Measurements from ENCODE around the gene TXNDC17.
"Not testable (repeated sequence)": the region's sequence is repeated elsewhere in the genome, so short reads cannot be mapped to it uniquely, and the experiment has no call there.

TXNDC17 gene

DNA sequence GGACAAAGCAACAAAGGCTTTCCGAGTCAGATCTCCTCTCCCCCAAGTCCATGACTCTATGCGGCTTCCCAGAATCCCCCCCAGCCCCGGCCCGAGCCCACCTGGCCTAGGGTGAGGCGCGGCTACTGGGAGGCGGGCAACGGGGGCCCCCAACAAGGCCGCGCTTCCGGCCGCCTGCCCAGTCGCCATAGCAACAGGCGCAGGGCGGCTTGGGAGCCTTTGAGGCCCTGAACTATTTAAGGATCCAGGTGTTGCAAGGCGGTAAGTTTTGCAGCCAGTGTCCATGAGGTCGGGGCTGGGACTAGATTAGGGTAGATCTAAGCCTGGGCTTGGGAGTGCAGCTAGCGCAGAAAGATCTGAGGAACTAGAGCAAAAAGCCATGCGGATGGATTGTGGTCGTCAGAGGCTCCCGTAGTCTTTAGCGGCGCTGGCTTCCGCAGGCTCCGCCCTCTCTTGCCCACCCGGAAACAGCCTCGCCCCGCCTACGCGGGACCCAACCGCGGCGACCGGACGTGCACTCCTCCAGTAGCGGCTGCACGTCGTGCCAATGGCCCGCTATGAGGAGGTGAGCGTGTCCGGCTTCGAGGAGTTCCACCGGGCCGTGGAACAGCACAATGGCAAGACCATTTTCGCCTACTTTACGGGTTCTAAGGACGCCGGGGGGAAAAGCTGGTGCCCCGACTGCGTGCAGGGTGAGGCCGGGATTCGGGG is at the start of gene TXNDC17, which contains the start of gene KIAA0753:
Gene TXNDC17, plus strand, starts transcription at position 525 of the 711 bp plus-strand sequence. Its CDS starts 23 bp downstream, at position 548.
Gene KIAA0753, minus strand, starts transcription at position 176 of the 711 bp plus-strand sequence. CDS start 5,608 bp downstream, outside the sequence.
- DNase-seq, result peak; percentile 81 to 84

DNA sequence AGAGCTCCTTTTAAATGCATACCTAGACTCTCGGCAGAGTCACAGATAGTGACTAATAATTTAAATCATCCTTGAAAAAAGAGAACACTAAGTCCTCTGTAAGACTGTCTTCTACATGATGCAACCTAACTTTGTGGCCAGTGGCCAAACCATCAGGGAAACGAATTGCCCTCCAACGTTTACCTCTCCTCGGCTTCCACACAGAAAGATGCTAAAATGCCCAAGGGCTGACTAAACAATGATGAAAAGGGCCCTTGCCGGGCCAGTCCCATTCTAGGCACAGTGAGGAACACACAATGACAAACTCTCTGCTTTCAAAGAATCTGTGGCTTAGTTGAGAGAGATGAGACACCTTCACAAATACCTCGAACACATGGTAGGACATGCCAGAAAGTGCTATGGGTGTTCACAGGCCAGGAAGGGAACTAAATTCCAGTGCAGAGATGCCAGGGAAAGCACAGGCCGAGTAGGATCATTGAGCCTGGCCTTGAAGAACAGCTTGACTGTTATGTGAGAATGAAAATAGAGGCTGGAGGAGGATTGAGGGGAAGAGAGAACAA is 49.2 kb upstream of the TXNDC17 start:
- no peak for DNase-seq

DNA sequence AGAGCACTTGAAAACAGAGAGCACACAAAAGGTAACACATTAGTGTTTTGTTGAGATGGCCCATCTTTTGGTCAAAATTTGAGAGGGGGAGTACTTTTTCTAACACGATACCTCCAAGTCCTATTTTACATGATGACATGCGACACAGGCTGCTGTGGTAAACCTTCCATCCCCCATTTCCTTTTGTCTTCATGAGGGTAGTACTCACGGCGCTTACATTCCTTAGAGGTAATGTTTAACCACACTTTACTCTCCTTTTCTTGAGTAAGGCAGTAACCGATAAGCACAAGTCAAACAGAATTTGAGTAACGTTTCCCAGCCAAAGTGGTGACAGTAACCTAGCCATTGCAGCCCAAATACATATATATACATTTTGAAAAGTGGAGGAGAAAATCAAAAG is 48.7 kb upstream of the TXNDC17 start:
- no peak for DNase-seq

DNA sequence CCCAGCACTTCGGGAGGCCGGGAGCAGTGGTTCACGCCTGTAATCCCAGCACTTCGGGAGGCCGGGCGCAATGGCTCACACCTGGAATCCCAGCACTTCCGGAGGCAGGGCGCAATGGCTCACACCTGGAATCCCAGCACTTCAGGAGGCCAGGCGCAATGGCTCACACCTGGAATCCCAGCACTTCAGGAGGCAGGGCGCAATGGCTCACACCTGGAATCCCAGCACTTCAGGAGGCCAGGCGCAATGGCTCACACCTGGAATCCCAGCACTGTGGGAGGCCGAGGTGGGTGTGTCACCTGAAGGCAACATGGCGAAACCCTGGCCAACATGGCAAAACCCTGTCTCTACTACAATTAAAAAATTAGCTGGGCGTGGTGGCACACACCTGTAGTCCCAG is 47.5 kb upstream of the TXNDC17 start:
- DNase-seq, result not testable (repeated sequence)

DNA sequence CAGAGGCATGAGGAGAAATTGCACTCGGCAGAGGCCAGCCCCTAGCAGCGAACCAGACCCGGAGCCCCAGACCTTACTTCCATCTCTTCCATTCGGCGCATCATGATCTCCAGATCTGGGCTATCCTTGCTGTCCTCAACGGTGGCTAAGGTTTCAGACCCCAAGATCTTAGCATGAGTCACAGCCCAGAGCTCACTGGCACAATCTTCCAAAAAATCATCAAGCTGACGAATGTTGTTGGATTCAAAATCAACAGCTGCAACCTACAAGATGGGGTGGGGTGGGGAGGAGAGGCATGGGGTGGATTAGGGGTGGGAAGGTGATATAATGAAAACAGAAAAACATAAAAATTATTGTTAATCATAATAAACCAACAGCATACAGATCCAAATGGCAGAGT is 44.8 kb upstream of the TXNDC17 start:
- no peak for DNase-seq

DNA sequence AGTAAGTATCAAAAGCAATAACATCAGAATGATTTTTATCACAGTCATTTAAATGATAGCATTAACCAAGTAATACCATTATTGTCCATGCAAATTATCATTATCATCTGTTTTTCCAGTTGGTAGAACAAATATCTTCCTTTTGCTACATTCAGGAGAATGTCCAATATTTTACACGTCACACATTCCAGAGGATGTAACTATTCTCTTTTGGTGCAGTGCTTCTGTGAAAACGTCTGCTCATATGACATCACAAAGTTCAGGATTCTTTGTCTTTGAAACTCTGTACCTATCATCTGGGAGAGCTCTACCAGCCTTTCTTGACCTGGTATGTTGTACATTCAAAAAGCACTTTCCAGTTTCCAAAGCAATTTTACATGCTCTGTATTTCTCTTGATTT is 44.3 kb upstream of the TXNDC17 start:
- no peak for DNase-seq

DNA sequence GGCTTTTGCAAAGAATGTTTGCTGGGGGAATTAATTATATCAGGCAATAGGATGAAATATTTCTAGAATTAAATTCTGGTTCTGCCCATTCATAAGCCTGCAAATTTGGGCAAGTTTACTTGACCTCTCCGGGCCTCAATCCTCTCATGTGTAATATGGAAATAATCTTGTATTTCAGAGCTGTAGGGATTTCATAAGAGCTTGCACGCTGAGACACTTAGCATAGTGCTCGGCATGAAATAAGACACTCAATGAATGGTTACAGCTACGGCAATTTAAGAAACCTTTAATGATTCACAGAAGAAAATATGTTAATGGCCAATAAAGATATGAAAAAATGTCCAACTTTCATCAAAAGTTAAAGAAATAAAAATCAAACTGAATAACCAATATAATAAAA is 43.9 kb upstream of the TXNDC17 start:
- DNase-seq, result no peak

DNA sequence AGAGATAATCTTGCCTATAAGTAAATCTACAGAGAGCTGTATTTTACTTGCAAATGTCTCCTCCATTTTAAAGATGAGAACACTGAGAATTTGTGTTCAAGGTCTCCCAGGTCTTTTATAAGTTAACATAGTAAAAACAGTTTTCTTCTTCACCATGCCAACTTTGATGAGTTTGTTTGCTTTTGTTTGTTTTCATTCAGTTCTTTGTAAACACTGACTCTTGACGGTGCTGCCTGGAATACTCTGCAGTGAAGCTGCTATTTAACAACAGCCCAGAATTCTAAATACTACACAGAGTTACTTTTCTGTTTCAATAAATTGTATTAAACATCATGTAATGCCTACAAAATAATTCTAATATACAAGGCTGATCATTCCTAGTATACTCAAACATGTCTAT is 43.1 kb upstream of the TXNDC17 start:
- no peak for DNase-seq

DNA sequence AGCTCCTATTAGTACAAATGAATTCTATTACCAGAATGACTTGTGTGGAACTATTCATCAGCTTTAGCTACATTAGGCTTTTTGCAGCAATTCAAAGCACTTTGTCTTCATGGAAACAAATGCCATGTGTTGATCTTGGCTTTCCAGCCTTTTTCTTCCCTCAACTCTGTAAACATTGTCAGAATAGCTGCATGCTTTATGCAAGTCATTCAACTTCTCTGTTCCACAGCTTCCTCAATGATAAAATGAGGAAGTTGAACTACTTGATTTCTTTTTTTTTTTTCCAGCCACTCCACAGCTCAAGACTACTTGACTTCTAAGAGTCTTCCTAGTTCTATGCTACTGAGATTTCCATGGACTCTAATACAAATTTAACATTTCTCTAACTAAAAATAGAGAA is 41.5 kb upstream of the TXNDC17 start:
- DNase-seq, result peak in 1 of 2 experiments; percentile 12

DNA sequence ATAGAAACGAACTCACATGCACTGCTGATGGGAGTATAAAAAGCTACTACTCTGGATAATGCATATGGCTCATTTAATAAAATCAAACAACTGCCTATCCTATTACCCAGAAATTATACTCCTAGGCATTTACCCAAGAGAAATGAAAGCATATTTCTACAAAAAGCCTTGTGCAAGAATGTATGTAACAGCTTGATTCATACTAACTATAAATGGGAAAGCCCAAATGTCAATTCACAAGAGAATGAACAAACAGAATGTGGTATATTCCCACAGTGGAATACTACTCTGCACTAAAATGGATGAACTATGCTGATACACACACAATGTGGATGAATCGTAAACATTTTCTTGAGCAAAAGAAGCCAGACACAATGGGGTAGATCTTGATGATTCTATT is 38.7 kb upstream of the TXNDC17 start:
- no peak for DNase-seq

DNA sequence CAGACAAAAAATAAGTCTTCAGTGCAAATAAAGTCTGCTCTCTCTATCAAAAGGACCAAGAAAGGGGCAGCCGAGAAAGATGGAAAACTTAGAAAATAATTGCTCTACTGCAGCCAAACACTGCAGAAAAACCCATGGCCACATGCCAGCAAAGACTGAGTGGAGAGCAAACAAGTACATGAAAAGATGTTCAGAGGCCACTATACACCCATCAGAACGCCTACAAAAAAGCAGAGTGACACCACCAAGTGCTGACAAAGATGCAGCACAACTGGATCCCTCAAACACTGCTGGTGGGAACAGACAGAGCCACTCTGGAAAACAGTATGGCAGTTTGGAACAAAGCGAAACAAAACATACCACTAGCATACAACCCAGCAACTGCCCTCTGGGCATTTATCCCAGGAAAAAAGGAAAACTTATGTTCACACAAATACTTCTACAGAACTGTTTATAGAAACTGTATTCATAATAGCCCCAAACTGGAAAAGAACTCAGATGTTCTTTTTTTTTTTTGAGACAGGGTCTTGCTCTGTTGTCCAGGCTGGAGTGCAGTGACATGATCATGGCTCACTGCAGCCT is 37.0 kb upstream of the TXNDC17 start:
- no peak for DNase-seq

DNA sequence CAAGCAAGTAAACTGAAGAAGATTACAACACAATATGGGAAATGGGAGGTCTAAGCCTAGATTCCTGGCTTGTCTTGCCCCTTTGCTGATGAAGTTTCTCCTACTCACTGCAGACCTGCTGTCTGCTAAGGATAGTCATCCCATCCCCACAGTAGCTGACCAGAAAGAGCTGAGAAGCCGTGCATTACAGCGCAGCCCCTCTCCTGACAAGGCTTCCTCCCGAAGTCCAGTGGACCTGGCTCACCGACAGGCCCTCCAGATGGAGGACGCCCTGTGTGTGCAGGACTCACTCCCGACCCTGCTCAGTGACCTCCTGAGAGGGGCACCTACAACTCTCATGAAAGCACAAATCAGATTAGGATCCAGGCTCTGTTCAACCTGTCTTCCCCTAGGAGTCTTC is 35.7 kb upstream of the TXNDC17 start:
- no peak for DNase-seq

DNA sequence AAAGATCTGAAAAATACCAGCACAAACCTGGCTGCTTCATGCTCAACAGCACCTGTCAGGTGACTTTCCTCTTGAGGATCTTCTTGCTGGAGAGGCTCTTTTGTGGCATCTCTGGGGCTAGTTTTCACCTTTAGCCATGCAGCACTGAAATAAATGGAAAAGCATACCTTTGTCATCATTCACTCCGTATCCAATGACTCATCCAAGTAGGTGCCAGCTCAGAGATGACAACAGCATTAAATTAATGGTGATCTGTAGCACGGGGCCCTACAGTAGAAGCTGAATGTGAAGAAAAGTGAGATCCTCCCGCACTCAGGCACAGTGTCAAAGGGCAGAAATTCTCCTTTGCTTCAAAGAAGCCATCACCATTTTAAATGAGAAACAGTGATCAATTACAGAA is 32.5 kb upstream of the TXNDC17 start:
- DNase-seq, result no peak

DNA sequence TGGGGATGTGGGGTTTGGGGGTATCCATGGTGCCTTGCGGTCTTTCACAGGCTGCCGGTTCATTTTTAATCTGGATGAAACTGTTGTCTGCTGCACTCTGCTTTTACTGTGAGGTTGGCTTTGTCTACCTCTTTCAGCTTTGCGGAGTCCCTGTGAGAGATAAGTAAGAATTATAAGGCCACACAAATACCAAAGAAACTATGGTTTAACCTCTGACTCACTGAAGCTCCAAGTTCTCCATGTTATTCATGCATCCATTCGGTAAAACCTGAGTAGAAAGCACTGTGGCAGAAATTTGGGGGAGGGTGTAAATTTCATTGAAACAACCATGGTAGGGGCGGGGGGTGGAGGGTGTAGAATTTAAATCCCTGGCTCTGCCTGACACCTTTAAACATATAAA is 30.8 kb upstream of the TXNDC17 start:
- DNase-seq, result no peak

DNA sequence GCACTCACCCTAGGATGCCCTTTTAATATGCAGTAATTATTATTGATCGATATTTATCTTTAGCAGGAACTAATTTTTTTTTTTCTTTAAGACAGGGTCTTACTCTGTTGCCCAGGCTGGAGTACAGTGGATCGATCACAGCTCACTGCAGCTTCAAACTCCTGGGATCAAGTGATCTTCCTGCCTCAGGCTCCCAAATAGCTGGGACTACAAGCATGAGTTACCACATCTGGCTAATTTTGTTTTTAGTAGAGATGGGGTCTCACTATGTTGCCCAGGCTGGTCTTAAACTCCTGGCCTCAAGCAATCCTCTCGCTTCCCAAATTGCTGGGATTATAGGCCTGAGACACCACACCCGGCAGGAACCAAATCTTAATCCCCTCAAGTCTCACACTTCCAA is 29.6 kb upstream of the TXNDC17 start:
- DNase-seq, result no peak

DNA sequence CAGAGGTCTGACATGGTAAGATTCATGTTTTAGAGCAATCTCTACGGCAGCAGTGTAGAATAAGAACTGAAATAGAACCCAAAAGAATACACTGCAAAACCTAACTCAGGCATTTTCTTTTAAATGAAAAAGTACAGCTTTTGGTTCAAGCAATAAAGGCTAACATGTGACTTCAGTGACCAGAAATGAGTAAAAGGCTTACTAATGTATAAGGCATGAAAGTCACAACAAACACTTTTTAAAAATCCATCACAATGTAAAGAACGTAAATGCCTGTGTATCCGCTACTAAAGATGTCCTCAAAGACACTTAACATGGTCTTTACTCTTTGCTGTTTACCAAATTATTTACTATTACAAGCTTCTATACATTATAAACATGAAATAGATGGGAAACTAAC is 16.9 kb upstream of the TXNDC17 start:
- DNase-seq, result no peak

DNA sequence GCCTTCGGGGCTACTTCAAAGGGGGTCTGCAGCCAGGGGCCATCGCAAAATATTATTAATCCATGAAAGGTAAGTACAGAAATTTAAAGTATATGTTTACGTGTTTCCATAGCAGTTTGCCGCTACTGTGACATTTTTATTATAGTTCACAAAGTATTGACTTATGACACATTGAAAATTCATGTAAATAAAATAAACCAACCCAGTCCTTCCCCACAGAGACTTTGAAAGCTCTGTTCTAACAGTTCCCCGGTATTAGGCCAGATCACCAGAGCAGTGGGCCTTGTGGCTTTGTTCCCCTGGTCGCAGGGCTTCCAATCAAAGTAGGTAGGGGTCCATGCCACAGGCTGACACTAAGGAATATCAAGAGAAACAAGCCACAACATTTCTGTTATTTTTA is 14.2 kb upstream of the TXNDC17 start:
- no peak for DNase-seq

DNA sequence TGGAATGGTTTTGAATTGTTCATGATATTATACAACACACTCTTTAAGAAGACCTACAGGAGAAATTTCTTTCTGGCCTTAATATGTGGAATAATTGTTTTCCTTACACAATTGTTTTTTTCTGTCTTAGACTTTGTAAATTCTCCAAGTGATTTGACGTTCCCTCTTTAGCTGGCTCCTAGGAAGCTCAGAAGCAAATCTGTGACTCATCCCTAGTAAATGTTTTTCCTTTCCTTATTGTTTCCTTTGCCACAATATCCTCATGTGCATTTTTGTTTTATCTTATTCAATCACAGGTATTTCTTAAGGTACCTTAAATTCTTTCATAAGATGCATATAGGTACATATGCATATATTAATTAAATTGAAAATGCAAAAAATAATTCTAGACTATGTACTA is 13.8 kb upstream of the TXNDC17 start:
- no peak for DNase-seq

DNA sequence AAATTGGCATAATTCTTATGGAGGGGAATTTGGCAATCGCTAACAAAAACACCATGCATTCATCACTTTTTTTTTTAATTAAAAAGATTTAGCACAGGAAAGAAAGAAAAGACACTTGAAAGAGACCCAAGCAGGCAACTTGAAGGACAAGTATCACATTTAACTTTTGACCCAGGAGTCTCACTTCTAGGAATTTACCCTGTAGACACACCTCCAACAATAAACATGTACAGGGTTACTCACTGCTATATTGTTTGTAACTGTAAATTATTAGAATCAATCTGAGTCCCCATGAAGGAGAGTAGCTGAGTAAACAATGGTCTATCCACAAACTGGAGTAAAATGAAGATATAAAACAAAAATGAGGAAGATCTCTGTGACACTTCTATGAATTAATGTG is 10.5 kb upstream of the TXNDC17 start:
- DNase-seq, result no peak

DNA sequence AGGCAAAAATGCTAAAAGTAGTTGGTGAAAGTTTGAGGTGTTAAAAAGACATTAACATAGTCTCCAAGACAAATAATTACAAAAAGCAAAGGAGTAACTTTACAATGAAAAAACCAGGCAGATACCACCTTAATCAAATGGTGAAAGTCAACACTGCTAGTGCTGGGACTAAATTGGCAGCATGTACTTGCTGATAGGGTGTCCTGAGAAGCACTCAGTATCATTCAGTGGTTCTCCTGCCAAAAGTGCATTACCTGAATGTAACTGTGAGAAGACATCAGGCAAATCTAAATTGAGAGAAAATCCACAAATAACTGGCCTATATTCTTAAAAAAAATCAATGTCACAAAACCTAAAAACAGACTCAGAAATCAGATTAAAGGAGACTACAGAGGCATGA is 8.3 kb upstream of the TXNDC17 start:
- DNase-seq, result no peak

DNA sequence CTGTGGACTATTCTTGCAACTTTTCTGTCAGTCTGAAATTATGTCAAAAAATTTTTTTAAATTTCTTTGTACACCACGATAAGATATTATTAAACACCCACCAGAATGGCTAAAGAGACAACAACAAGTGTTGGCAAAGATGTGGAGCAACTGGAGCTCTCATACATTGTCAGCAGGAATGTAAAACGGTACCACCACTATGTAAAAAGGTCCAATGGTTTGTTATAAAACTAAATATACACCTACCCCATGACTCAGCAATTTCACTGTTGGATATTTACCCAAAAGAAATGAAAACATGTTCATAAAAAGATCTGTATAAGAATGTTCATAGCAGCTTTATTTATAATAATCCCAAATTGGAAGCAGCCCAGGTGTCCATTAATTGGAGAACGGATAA is 7.6 kb upstream of the TXNDC17 start:
- no peak for DNase-seq

DNA sequence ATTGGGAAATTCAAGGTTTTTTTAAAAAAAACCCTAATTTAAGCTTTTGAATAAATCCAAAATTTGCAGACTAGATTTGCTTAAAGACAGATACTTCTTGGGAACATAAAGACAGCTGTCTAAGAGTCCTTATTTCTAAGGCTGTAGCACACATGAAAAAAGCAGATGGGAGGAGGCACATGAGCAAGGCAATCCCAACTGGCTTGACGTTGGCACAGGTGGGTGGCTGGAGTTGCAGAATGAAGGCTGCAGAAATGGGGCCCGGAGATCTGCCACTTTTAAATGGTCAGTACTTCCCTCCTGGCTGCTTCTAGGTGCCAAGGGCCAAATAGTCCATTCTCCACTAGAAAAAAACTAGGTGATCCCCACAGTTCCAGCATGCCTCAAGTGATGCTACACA is 4.8 kb upstream of the TXNDC17 start:
- no peak for DNase-seq

DNA sequence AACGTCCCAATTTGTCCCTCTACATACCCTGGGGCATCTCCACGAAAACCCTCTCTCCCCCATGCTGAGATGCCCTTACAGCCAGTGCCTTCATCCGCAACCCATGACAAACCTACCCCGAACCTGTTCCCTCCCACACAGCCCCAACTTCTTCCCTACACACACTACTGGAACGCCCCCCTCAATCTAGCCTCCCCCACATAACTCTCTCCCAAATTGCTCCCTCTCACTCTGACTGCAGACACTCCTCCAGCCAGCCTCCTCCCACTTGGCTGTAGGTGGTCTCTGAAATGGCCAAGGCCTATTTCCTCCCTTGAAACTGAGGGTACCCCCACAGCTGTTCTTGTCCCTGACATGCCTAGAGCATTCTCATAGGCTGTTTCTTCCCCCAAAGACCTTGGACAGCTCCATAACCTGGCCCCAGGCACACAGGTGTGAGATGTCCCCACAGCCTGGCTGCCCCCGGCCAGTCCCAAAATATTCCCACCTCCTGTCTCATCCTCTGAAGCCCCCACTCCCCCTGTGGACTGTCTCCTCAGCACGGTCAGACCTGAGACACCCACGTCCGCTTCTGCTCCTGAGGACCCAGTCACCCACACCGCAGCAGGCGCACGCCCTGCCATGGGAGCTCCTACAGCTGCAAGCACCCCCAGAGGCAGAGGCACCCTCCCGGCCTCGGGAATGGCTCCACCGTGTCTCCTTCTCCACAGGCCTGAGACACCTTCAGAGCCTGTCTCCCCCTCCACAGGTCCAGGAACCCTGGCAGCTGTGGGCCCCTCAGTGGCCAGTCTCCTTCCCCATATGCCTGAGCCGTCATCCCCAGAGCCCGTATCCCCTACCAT is 4.0 kb upstream of the TXNDC17 start:
- DNase-seq, result no peak

DNA sequence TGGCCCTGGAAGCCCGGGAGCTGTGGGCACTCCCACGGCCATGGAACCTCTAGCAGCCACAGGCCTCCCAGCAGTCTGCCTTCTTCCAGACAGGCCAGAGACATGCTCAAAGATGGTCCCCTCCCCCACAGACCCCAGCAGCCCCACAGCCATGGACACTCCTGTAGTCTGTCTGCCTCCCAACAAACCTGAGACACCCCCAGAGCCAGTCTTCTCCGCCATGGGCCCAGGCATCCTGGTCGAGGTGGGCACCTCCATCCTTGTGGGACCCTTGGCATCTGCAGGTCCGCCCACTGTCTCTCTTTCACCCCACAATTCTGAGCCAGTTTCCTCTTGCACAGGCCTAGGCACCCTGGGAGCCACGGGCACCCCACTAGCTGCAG is 3.4 kb upstream of the TXNDC17 start:
- DNase-seq, result no peak

Measured in NCI-H1930 (cell line).